Measurements from ENCODE around the gene DLL3.

- TF ChIP-seq ARNTL (CRISPR knock-in tag; IDR thresholded peaks at IDR 0.05; ENCODE audit: borderline replicate concordance, low read depth) (no peak), ZFP30 (CRISPR knock-in tag; IDR thresholded peaks at IDR 0.05) (no peak), PATZ1 (CRISPR knock-in tag; IDR thresholded peaks at IDR 0.05; ENCODE audit: borderline replicate concordance) (no peak), ZFP3 (CRISPR knock-in tag; IDR thresholded peaks at IDR 0.05) (no peak), CSRNP3 (CRISPR knock-in tag; IDR thresholded peaks at IDR 0.05) (no peak), ISL1 (CRISPR knock-in tag; IDR thresholded peaks at IDR 0.05) (no peak), ZNF565 (CRISPR knock-in tag; conservative IDR thresholded peaks at IDR 0.05; ENCODE audit: low read depth) (no peak)
Observed at GRCh38 chr19:39470724-39471339, 27.9 kb upstream of the DLL3 start.
